Measurements from ENCODE around the gene DNAH3. TPM values are rescaled to one million over a fixed set of nuclear protein-coding genes. Genes with fewer than 3 reads are reported as not detected.

DNAH3 gene
- total RNA-seq, 1 experiment from 2014 or later = 0.24 TPM

DNA sequence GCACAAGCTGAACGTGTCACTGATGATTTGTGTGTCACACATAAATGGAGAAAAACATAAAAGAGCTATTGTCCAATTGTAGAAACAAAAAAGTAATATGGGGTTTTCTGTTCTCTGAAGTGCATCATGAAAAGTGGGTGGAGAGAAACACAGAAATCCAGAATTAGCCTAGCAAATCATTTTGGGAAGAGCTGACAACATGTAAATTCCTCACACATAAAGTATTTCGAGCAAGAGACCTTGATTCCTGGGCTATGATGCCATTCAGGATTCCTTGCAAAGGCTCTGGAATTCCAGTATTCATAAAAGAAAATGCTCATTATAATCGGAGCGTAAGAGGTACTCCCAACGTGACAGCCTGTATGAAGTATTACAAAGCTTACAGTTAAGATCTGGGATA, 251.6 kb downstream of the DNAH3 start:
- Mint-ChIP-seq H3K4me3 (peak overlapping the region; percentile 75 to 96), H3K36me3 (ENCODE audit: insufficient read depth in 1 of 3, low read depth in 3 of 3) (peaks cover 3 to 26% (median 18%) of the 10 kb centered on the region in 3 experiments; a peak in 6 of 7 replicates), H3K27me3 (ENCODE audit: low read depth) (no peaks in the 10 kb centered on the region), H3K9me3 (no peaks in the 10 kb centered on the region; a peak in 1 of 5 replicates), H3K4me1 (peaks cover 42 to 47% of the 10 kb centered on the region in 2 experiments), H3K27ac (peak overlapping the region in 2 of 3 experiments; percentile 5 to 26; a peak in 2 of 7 replicates)
- Histone ChIP-seq H2BK20ac (ENCODE audit: low read depth, low read length, poor library complexity, severe bottlenecking) (no peak overlapping the region), H3K23ac (ENCODE audit: insufficient read length, low read depth, low read length) (no peak overlapping the region), H2AK5ac (ENCODE audit: insufficient read length, low read length) (no peak overlapping the region), H2BK12ac (ENCODE audit: insufficient read length, low read depth, low read length) (no peak overlapping the region), H2BK15ac (ENCODE audit: low read depth, low read length) (no peak overlapping the region), H3K4me2 (ENCODE audit: insufficient read depth, insufficient read length, low read length) (peak overlapping the region; percentile 55), H3K9ac (ENCODE audit: extremely low read depth, insufficient read length, low read length) (peak overlapping the region; percentile 23), H3K79me2 (ENCODE audit: insufficient read depth, low read length) (peaks cover 17% of the 10 kb centered on the region; the same call in 1 of the 2 replicates), H3K27me3 (ENCODE audit: insufficient read depth, low read length) (no peaks in the 10 kb centered on the region), H3K4me1 (ENCODE audit: insufficient read depth, low read length) (no peaks in the 10 kb centered on the region), H3K14ac (ENCODE audit: insufficient read depth, low read length) (no peak overlapping the region), H3K18ac (ENCODE audit: insufficient read length, low read depth, low read length) (no peak overlapping the region), H3K79me1 (ENCODE audit: insufficient read depth, low read depth, low read length, poor library complexity, severe bottlenecking) (peaks cover 5% of the 10 kb centered on the region), H3K56ac (ENCODE audit: insufficient read length, low read depth, low read length) (no peak overlapping the region), H3K4ac (ENCODE audit: low read depth, low read length) (no peak overlapping the region), H2BK5ac (ENCODE audit: insufficient read length, low read length) (no peak overlapping the region), H3T11ph (ENCODE audit: low read length) (no peak overlapping the region), H2BK120ac (ENCODE audit: low read depth, low read length, poor library complexity, severe bottlenecking) (no peak overlapping the region), H3K27ac (ENCODE audit: insufficient read length, low read depth, low read length) (no peak overlapping the region), H3K9me3 (ENCODE audit: control insufficient read depth, low read depth, low read length) (no peaks in the 10 kb centered on the region), H2AFZ (ENCODE audit: low read length) (no peak overlapping the region), H4K91ac (ENCODE audit: insufficient read length, low read depth, low read length) (no peak overlapping the region), H4K8ac (replicated peaks; ENCODE audit: insufficient read length, low read depth, low read length) (no peak overlapping the region), H4K20me1 (ENCODE audit: control insufficient read depth, insufficient read depth, insufficient read length) (no peaks in the 10 kb centered on the region), H3K23me2 (ENCODE audit: insufficient read length, low read depth, low read length, poor library complexity, severe bottlenecking) (peaks cover 14% of the 10 kb centered on the region), H4K5ac (ENCODE audit: insufficient read length, low read depth, low read length) (no peak overlapping the region)
- DNase-seq = no peak
- TF ChIP-seq, protein P1, sequence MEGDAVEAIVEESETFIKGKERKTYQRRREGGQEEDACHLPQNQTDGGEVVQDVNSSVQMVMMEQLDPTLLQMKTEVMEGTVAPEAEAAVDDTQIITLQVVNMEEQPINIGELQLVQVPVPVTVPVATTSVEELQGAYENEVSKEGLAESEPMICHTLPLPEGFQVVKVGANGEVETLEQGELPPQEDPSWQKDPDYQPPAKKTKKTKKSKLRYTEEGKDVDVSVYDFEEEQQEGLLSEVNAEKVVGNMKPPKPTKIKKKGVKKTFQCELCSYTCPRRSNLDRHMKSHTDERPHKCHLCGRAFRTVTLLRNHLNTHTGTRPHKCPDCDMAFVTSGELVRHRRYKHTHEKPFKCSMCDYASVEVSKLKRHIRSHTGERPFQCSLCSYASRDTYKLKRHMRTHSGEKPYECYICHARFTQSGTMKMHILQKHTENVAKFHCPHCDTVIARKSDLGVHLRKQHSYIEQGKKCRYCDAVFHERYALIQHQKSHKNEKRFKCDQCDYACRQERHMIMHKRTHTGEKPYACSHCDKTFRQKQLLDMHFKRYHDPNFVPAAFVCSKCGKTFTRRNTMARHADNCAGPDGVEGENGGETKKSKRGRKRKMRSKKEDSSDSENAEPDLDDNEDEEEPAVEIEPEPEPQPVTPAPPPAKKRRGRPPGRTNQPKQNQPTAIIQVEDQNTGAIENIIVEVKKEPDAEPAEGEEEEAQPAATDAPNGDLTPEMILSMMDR (conservative IDR thresholded peaks at IDR 0.05) = no peak
- WGBS (ENCODE audit: extremely low coverage, insufficient read length, low lambda C conversion rate) = no CpG with 5 or more reads among the region's 5 CpGs

Data from H9 (cell line).